Activated naive CD4-positive, alpha-beta T cell treated with anti-CD3 and anti-CD28 coated beads, Interleukin-2, amount 10 ng/mL, durations not matched to agents 7 days and 5 days (primary cell): ENCODE data around the gene IRS2.
"Not testable (repeated sequence)": the region's sequence is repeated elsewhere in the genome, so short reads cannot be mapped to it uniquely, and the experiment has no call there.

ENCODE experiments used
- CTCF ChIA-PET: fragments of 350-600 bp; sonication (Branson Sonifier 250); formaldehyde crosslinking; loops from one replicate; lab custom pipeline; 2021; ENCODE audit warnings: antibody characterized with exemption; lab: Charles Lee
- DNase-seq: peaks from one replicate; pipeline ENCODE4 v3.0.0-alpha.2; 2020
- H3K27ac Mint-ChIP-seq: one replicate; pipeline ENCODE4 v1.8.0; 2021; ENCODE audit warnings: mild to moderate bottlenecking, moderate library complexity, mixed read lengths
- H3K27me3 Mint-ChIP-seq: one replicate; pipeline ENCODE4 v1.8.0; 2021; ENCODE audit warnings: mild to moderate bottlenecking, mixed read lengths
- H3K36me3 Mint-ChIP-seq: one replicate; pipeline ENCODE4 v1.8.0; 2021; ENCODE audit warnings: mixed read lengths
- H3K4me1 Mint-ChIP-seq: one replicate; pipeline ENCODE4 v1.8.0; 2021; ENCODE audit warnings: mixed read lengths
- H3K4me3 Mint-ChIP-seq: one replicate; pipeline ENCODE4 v1.8.0; 2021; ENCODE audit warnings: mild to moderate bottlenecking, moderate library complexity, mixed read lengths
- H3K9me3 Mint-ChIP-seq: one replicate; pipeline ENCODE4 v1.8.0; 2021; ENCODE audit warnings: mixed read lengths

IRS2 gene, protein sequence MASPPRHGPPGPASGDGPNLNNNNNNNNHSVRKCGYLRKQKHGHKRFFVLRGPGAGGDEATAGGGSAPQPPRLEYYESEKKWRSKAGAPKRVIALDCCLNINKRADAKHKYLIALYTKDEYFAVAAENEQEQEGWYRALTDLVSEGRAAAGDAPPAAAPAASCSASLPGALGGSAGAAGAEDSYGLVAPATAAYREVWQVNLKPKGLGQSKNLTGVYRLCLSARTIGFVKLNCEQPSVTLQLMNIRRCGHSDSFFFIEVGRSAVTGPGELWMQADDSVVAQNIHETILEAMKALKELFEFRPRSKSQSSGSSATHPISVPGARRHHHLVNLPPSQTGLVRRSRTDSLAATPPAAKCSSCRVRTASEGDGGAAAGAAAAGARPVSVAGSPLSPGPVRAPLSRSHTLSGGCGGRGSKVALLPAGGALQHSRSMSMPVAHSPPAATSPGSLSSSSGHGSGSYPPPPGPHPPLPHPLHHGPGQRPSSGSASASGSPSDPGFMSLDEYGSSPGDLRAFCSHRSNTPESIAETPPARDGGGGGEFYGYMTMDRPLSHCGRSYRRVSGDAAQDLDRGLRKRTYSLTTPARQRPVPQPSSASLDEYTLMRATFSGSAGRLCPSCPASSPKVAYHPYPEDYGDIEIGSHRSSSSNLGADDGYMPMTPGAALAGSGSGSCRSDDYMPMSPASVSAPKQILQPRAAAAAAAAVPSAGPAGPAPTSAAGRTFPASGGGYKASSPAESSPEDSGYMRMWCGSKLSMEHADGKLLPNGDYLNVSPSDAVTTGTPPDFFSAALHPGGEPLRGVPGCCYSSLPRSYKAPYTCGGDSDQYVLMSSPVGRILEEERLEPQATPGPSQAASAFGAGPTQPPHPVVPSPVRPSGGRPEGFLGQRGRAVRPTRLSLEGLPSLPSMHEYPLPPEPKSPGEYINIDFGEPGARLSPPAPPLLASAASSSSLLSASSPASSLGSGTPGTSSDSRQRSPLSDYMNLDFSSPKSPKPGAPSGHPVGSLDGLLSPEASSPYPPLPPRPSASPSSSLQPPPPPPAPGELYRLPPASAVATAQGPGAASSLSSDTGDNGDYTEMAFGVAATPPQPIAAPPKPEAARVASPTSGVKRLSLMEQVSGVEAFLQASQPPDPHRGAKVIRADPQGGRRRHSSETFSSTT (N-terminal part only)

DNA sequence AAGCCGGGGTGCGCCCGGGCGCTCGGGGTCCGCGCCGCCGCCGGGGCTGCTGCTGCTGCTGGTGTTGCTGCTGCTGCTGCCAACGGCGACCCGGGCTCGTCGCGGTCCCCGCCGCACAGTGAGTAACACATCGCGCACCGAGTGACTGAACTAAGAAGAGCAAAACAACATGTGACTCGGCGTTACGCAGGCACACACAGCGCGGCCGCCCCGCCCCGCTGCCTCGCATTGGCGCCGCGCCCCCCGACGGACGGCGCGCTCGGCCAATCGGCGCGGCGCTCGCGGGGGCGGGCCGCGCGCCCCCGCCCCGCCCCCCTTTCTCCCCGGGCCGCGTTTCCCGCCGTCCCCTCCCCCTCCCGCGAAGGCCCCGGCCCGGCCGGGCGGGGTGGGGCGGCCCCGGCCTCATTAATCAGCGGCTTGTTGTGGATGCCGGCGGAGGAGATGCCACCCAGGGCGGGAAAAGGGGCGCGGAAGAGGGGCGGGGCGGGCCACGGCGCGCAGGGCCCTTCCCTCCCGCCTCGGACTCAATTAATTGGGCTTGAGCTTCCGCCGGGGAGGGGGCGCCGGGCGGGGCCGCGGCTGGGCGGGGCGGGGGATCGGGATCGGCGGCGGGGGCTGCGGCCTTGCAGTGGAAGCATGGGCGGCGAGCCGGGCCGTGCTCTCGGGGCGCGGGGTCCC lies at the start of gene IRS2:
IRS2 (minus strand) TSS at position 127 of the 678 bp plus-strand sequence. CDS start 530 bp downstream, outside the sequence.
- Mint-ChIP-seq H3K4me1 (peaks cover 24% of the 10 kb centered on the region), H3K27ac (peak within 1 kb of the TSS; percentile 91)
- CTCF ChIA-PET, result no interaction called here

DNA sequence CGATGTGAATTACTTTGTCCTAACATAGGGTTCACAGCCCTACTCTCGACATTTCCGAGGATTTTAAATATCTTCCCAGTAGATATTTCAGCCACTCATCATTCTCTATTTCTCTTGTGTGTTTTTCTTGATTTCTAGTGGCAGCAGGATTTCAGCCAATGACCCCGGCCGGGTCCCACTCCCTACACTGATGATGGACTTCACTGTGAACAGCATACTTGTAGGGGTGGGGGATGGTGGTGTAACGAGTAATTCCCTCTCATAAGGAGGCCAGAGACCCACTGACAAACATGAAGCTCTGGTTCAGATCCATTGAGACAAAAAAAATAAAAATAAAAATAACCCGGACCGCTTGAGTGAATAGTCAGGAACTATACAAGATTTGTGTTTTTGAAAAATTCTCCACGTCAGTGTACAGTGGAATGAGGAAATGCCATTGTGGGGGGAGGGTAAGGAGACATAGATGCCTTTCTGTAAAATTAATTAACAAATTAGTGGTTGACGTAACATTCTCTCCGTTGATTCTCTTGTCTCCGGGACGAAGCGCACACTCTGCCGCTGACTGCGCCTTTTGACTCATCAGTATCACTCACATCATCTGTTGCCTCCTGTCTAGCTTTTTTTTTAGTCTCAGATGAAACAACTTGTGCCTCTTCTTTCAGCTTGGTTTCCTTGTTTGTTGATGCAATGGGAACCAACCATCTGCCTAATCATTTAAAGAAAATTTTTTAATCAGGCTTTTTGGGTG lies 48.8 kb upstream of the IRS2 start:
- Mint-ChIP-seq H3K4me3 (no peak overlapping the region), H3K36me3 (no peaks in the 10 kb centered on the region), H3K27me3 (peaks cover 9% of the 10 kb centered on the region), H3K27ac (no peak overlapping the region), H3K9me3 (no peaks in the 10 kb centered on the region), H3K4me1 (peaks cover 1% of the 10 kb centered on the region)
- no peak for DNase-seq
- CTCF ChIA-PET, result no interaction called here

More for the DNA sequence above, at the start of gene IRS2:
- Mint-ChIP-seq H3K9me3 (no peaks in the 10 kb centered on the region), H3K36me3 (peaks cover 4% of the 10 kb centered on the region), H3K4me3 (peak within 1 kb of the TSS; percentile 80), H3K27me3 (peaks cover 39% of the 10 kb centered on the region)
- DNase-seq, result peak; percentile 94

DNA sequence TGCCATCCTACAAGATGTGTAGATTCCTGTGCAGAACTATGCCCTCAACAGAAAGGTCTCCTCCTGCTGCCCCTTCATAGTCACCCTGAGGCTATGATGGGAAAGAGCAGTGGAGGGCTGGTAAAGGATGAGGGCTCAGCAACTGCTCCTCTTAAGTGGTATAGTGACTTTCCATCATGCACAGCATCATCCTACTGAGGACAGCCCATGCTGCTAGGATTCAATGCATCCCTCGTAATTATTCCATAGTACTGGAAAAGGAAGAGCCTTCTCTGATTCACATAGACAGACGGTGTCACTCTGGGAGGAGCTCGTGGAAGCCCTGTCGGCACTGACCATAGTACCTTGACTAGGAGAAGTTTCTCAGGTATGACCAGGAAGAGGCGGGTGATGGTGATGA lies 47.6 kb upstream of the IRS2 start:
- Mint-ChIP-seq H3K9me3 (no peaks in the 10 kb centered on the region), H3K27ac (no peak overlapping the region), H3K4me3 (no peak overlapping the region), H3K4me1 (no peaks in the 10 kb centered on the region), H3K36me3 (no peaks in the 10 kb centered on the region), H3K27me3 (peaks cover under 1% of the 10 kb centered on the region)
- CTCF ChIA-PET, result no interaction called here
- DNase-seq, result no peak

DNA sequence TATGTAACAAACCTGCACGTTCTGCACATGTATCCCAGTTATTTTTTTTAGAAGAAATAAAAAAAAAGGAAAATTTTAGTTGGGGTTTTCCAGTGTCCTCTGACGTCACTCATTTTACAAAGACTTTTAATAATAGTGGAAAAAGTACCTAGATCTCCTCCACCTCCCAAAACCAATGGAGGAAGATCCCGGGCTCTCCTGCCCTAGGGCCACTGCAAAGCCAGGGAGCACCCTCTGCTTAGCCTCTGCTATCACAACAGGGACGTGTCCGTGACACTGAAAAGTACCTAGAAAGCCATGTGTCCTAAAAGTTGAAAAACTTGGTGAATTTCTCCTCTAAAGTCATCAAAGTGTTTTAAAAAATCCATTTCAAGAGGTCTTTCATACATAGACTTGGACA lies 46.7 kb upstream of the IRS2 start:
- Mint-ChIP-seq H3K36me3 (no peaks in the 10 kb centered on the region), H3K27ac (no peak overlapping the region), H3K9me3 (no peaks in the 10 kb centered on the region), H3K4me1 (no peaks in the 10 kb centered on the region), H3K4me3 (no peak overlapping the region), H3K27me3 (no peaks in the 10 kb centered on the region)
- DNase-seq, result no peak
- CTCF ChIA-PET, result no interaction called here

DNA sequence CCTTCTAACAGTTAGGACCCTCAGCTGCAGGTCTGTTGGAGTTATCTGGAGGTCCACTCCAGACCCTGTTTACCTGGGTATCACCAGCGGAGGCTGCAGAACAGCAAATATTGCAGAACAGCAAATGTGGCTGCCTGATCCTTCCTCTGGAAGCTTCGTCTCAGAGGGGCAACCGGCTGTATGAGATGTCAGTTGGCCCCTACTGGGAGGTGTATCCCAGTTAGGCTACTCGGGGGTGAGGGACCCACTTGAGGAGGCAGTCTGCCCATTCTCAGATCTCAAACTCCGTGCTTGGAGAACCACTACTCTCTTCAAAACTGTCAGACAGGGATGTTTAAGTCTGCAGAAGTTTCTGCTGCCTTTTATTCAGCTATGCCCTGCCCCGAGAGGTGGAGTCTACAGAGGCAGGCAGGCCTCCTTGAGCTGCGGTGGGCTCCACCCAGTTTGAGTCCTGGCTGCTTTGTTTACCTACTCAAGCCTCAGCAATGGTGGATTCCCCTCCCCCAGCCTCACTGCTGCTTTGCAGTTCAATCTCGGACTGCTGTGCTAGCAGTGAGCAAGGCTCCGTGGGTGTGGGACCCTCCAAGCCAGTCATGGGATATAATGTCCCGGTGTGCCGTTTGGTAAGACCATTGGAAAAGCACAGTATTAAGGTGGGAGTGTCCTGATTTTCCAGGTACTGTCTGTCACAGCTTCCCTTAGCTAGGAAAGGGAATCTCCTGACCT lies 42.4 kb upstream of the IRS2 start:
- H3K4me3 Mint-ChIP-seq, H3K4me1 Mint-ChIP-seq, H3K36me3 Mint-ChIP-seq, DNase-seq, CTCF ChIA-PET, H3K9me3 Mint-ChIP-seq, H3K27me3 Mint-ChIP-seq, H3K27ac Mint-ChIP-seq: not testable (repeated sequence)

DNA sequence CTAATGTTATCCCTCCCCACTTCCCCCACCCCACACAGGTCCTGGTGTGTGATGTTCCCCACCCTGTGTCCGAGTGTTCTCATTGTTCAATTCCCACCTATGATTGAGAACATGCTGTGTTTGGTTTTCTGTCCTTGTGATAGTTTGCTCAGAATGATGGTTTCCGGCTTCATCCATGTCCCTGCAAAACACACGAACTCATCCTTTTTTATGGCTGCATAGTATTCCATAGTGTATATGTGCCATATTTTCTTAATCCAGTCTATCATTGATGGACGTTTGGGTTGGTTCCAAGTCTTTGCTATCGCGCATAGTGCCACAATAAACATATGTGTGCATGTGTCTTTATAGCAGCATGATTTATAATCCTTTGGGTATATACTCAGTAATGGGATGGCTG lies 36.8 kb upstream of the IRS2 start:
- DNase-seq, H3K4me3 Mint-ChIP-seq, H3K4me1 Mint-ChIP-seq, H3K27ac Mint-ChIP-seq, CTCF ChIA-PET, H3K9me3 Mint-ChIP-seq, H3K36me3 Mint-ChIP-seq: not testable (repeated sequence)
- peaks cover 11% of the 10 kb centered on the region for H3K27me3 Mint-ChIP-seq

DNA sequence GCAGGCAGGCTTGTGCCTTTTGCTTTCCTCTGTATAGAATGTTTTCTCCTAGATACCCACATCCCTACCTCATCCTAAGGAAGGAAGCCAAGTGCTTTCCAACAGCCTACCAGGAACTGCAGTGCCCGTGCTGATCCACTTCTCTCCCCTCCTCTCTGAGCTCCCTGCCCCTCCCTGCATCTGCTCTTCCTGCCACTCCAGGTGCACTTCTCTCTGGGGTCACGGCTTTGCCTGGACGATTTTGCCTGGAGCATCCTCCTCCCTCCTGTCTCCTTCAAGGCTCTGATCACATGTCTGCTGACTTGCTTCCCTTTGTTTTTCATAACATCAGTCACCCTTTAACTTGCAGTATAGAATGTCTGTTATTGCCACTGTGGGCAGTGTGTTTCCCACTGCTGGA lies 34.7 kb upstream of the IRS2 start:
- CTCF ChIA-PET, result no interaction called here
- DNase-seq, result no peak
- H3K27me3 Mint-ChIP-seq, result peaks cover 19% of the 10 kb centered on the region
- H3K9me3 Mint-ChIP-seq, result no peaks in the 10 kb centered on the region
- H3K4me3 Mint-ChIP-seq, result no peak overlapping the region
- no peaks in the 10 kb centered on the region for H3K36me3 Mint-ChIP-seq
- H3K4me1 Mint-ChIP-seq, result no peaks in the 10 kb centered on the region
- no peak overlapping the region for H3K27ac Mint-ChIP-seq

DNA sequence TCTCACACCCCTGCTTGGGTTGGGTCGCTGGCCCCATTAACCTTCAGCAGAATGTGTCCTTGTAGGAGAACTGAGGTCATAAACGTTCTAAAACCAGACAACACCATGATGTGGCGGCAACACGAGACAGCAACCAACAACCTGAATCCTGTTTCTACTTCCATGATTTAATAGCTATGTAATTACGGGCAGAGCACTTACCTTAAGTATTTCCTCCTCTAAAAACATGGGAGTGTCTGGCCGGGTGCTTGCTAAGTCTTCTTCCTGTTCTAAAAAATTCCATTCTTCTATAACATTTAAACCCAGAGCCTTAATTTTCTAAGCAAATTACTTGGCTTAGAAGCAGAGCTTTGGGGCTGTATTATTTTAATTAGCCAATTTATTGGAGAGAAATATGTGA lies 33.5 kb upstream of the IRS2 start:
- CTCF ChIA-PET, result no interaction called here
- no peaks in the 10 kb centered on the region for H3K4me1 Mint-ChIP-seq
- no peak overlapping the region for H3K4me3 Mint-ChIP-seq
- H3K36me3 Mint-ChIP-seq, result no peaks in the 10 kb centered on the region
- H3K27ac Mint-ChIP-seq, result no peak overlapping the region
- DNase-seq, result no peak
- no peaks in the 10 kb centered on the region for H3K9me3 Mint-ChIP-seq
- peaks cover 19% of the 10 kb centered on the region for H3K27me3 Mint-ChIP-seq

DNA sequence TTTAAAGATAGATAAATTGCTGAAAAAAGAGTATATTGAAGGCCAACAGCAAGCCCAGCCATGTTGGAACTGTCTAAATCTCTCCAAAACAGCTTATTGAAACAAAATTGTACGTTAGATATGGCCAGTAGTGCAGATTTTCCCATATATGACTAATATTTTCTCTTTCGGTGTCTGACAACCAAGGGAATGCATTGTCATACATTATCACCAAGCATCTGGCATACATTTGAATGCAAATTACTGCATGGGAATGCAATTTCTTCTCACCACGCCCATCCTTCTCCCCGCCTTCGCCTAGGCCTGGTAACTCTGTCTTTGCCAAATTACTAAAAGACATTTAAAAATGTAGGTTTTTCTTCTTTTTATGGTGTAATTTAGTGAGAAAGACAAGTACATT lies 32.5 kb upstream of the IRS2 start:
- DNase-seq, result no peak
- Mint-ChIP-seq H3K27ac (no peak overlapping the region), H3K36me3 (no peaks in the 10 kb centered on the region), H3K4me3 (no peak overlapping the region), H3K4me1 (no peaks in the 10 kb centered on the region), H3K9me3 (no peaks in the 10 kb centered on the region), H3K27me3 (peaks cover 19% of the 10 kb centered on the region)
- CTCF ChIA-PET, result no interaction called here

DNA sequence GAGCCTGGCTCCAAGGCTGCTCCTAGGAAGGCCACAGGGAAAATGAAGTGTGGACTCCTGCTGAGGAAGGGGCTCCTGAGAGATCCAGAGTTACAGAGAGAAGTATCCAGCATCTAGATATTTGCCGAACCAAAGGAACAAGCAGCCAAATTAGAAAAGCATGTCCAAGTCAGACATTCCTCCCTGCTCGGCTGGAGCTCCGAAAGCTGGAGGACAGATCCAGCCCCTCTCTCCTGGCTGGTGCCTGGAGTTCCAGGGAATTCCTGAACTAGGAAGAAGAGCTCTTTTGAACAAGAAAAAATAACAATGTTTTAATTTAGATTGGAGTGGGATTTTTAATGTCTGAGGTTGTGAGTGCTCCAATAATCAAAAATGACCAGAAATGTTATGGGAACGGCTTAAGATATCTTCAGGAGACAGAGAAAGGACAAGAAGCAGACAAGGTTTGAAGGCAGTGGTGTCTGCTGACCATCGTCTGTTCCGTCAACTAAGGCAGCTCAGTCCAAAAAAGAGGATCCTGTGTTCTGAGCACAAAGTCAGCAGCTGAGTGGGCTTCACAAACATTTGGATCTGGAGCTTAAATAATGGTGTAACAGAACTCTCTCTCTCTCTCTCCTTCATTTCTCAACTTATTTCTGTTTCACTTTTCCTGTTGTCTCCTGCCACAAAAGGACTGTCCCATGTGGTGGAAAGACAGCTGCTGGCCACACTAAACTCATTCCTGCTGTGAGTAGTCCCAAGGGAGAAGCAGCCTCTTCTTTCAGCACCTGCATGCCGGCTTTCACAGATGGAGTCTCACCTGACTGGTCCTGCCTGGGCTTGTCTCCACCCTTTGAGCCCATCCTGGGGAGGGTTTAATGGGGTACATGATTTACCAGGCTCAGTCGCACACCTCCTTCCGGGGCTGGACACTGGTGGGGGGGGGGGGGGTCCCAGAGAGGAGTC lies 31.5 kb upstream of the IRS2 start:
- Mint-ChIP-seq H3K9me3 (no peaks in the 10 kb centered on the region), H3K36me3 (no peaks in the 10 kb centered on the region), H3K4me1 (no peaks in the 10 kb centered on the region), H3K27me3 (peaks cover 19% of the 10 kb centered on the region), H3K27ac (no peak overlapping the region), H3K4me3 (no peak overlapping the region)
- CTCF ChIA-PET, result no interaction called here
- no peak for DNase-seq

DNA sequence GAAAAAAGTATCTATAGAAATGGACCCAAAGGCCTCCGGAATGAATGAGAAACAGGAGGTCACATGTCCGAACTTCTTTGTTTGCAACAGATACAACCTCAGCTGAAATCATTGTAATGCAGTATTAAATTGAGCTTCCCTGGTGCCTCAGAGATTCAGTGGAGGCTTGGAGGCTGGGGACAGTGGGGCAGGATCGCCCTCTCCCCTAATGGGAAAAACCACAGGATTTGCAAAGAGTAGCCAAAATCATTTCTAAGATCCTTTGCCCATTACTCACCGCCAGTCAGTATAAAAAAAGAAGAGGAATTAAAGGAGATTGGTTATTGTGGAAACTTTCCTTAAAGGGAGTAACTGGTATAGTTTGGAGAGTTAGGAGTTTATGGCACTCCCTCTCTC lies 30.4 kb upstream of the IRS2 start:
- no peaks in the 10 kb centered on the region for H3K4me1 Mint-ChIP-seq
- H3K36me3 Mint-ChIP-seq, result no peaks in the 10 kb centered on the region
- CTCF ChIA-PET, result no interaction called here
- no peak overlapping the region for H3K27ac Mint-ChIP-seq
- no peaks in the 10 kb centered on the region for H3K9me3 Mint-ChIP-seq
- no peak overlapping the region for H3K4me3 Mint-ChIP-seq
- peaks cover 19% of the 10 kb centered on the region for H3K27me3 Mint-ChIP-seq
- no peak for DNase-seq

DNA sequence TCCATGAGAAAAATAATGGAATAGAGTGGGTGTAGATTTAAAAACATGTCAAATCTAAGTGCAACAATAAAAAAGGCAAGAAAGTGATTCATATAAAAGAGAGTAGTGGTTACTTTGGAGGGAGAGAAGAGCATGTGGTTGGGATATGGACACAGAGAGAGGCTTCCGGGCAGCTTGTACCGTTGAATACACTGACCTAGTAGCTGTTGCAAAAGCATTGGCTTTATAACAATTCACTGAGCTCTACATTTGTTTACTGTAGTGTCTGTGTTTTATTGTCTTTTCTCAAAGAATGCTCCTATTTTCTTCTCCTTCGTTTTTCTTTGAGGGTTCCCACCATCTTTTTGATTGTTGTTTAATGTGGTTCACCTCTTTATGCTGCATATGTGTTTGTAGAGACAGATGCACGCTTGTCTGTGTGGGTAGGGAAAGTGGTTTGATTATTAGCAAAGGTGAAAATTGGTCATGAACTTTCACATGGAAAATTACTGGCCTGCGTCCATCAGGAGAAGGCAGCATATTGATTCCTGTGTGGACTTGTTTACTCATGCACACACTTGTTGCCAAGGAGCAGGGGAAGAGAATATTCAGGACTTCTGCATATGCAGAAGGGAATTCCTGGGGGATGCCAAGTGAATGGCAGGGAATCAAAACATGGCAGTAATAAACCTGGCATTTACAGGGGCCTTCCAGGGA lies 29.9 kb upstream of the IRS2 start:
- H3K4me3 Mint-ChIP-seq, result no peak overlapping the region
- H3K27ac Mint-ChIP-seq, result no peak overlapping the region
- peaks cover 19% of the 10 kb centered on the region for H3K27me3 Mint-ChIP-seq
- H3K36me3 Mint-ChIP-seq, result no peaks in the 10 kb centered on the region
- CTCF ChIA-PET, result no interaction called here
- no peaks in the 10 kb centered on the region for H3K9me3 Mint-ChIP-seq
- no peaks in the 10 kb centered on the region for H3K4me1 Mint-ChIP-seq
- no peak for DNase-seq
